Measurements from ENCODE around the gene ACTG1. TPM values are rescaled to one million over a fixed set of nuclear protein-coding genes. Genes with fewer than 3 reads are reported as not detected.
A peak's percentile ranks its signal among the peaks of the same experiment; 100 is the strongest.

Gene ACTG1
- total and polyA plus RNA-seq, 2 of the 13 experiments (the other 11 are each of a cell fraction or from before 2014, with no cell fraction given), result 973 to 1,138 TPM

DNA sequence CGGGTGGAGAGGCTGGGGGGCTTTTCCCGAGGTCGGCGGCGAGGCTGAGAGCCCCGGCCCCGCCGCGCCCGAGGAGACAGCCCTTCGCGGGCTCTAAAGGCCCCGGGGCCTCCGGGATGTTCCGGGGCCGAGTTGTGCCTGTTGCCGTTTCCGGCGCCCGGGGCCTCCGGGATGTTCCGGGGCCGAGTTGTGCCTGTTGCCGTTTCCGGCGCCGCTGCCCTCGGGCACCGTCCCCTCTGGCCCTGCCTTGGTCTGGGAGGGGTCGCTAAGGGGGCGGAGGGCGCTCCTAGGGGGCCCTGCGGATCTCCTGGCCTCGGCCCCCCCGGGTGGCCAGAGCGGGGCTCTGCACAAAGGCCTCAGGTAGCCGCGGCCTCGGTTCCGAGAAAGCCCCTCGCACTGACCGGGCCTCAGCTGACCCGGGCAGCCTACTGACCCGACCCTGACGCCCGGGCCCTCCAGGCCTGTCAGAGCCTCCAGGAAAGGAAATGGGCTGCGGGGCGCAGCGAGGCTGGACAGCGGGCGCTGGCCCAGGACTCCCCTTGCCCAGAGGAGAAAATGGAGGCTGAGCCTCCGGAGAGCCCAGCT, 24.2 kb downstream of the ACTG1 start (continued):
- TF ChIP-seq ZNF782 (CRISPR knock-in tag; IDR thresholded peaks at IDR 0.05; ENCODE audit: borderline replicate concordance) (no peak), SRSF4 (IDR thresholded peaks at IDR 0.05; ENCODE audit: low read depth, low read length, poor library complexity, severe bottlenecking) (no peak), ZBTB33 (CRISPR knock-in tag; IDR thresholded peaks at IDR 0.05) (no peak), ZNF484 (CRISPR knock-in tag; IDR thresholded peaks at IDR 0.05; ENCODE audit: borderline replicate concordance, low read depth) (no peak), ZNF75D (CRISPR knock-in tag; IDR thresholded peaks at IDR 0.05; ENCODE audit: borderline replicate concordance) (no peak), SNAI1 (CRISPR knock-in tag; IDR thresholded peaks at IDR 0.05; ENCODE audit: borderline replicate concordance) (no peak), ZNF207 (IDR thresholded peaks at IDR 0.05; ENCODE audit: borderline replicate concordance) (no peak), SMYD3 (CRISPR knock-in tag; IDR thresholded peaks at IDR 0.05) (no peak), U2AF2 (IDR thresholded peaks at IDR 0.05; ENCODE audit: low read depth, low read length) (no peak), ZNF230 (CRISPR knock-in tag; IDR thresholded peaks at IDR 0.05) (no peak; the same call in 1 of the 2 replicates), ZEB1 (IDR thresholded peaks at IDR 0.05; ENCODE audit: insufficient replicate concordance, low read depth) (no peak), CTCF (CRISPR knock-in tag; IDR thresholded peaks at IDR 0.05) (no peak), ATF2 (CRISPR knock-in tag; IDR thresholded peaks at IDR 0.05) (no peak), GPBP1L1 (CRISPR knock-in tag; IDR thresholded peaks at IDR 0.05) (no peak), ZNF768 (CRISPR knock-in tag; IDR thresholded peaks at IDR 0.05) (peak; percentile 29; the same call in 1 of the 2 replicates), MYC (CRISPR knock-in tag; IDR thresholded peaks at IDR 0.05; ENCODE audit: borderline replicate concordance) (no peak), TP53 (CRISPR knock-in tag; conservative IDR thresholded peaks at IDR 0.05) (no peak), HNF4G (IDR thresholded peaks at IDR 0.05; ENCODE audit: borderline replicate concordance, low read depth, low read length) (no peak), HNF4G (CRISPR knock-in tag; IDR thresholded peaks at IDR 0.05; ENCODE audit: borderline replicate concordance, low read depth) (no peak), NR2F2 (IDR thresholded peaks at IDR 0.05; ENCODE audit: borderline replicate concordance, low read depth) (no peak), SALL1 (CRISPR knock-in tag; IDR thresholded peaks at IDR 0.05) (no peak)
- TF ChIP-seq, protein P1, sequence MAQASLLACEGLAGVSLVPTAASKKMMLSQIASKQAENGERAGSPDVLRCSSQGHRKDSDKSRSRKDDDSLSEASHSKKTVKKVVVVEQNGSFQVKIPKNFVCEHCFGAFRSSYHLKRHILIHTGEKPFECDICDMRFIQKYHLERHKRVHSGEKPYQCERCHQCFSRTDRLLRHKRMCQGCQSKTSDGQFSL (CRISPR knock-in tag; IDR thresholded peaks at IDR 0.05), result no peak
- TF ChIP-seq, protein P2, sequence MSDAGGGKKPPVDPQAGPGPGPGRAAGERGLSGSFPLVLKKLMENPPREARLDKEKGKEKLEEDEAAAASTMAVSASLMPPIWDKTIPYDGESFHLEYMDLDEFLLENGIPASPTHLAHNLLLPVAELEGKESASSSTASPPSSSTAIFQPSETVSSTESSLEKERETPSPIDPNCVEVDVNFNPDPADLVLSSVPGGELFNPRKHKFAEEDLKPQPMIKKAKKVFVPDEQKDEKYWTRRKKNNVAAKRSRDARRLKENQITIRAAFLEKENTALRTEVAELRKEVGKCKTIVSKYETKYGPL (CRISPR knock-in tag; IDR thresholded peaks at IDR 0.05), result no peak
